ENCODE results near the gene SPDYA.
"Not testable (repeated sequence)": the region's sequence is repeated elsewhere in the genome, so short reads cannot be mapped to it uniquely, and the experiment has no call there.

SPDYA gene

DNA sequence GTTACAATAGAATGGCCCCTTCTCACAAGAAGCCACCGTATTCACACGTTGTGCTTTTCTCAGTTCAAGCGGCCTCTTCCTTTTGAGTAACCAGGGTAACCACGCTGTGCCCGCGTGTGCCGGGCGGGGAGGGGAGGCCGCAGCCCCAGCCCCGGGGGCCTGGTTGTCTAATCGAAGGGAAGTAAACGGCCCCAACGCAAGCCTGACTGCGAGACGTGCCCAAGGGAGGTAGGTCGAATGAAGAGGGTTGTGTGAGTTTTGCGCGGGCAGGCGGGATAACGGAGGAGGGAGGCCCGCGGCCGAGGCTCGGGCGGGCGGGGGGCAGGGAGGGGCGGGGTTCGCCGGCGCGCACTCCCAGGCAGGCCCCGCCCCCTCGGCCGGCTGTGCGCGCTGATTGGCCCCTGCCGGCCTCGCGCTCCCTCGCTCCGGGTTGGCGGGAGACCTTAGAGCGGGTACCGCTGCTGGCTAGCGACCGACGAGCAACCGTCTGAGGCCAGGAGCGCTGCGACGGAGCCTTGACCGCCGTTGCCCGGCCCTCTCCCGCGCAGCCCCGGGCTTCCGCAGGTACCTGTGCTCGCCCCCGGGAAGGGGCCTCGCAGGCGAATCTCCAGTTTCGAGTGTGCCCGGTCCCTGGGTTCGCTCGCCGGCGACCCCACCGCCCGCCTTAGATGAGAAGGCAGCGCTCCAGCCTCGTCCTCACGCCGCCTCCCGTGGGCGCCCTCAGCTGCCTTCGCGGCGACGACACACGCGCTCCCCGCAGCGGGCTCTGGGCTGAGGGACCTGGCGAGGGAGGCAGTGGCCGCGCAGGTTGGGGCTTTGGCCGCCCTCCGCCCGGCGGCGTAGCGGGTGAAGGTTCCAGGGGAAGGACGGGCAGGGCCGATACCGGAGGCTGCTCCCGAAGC is at the start of gene SPDYA:
Gene SPDYA, plus strand, starts transcription at position 451 of the 902 bp plus-strand sequence. CDS start 5,181 bp downstream, outside the sequence.
- peak; percentile 94 for DNase-seq (ENCODE audit: low spot score)

- no peak for DNase-seq (ENCODE audit: low spot score)
Measured at GRCh38 chr2:28761420-28761819, 49.2 kb upstream of the SPDYA start.

- peak; percentile 34 for DNase-seq (ENCODE audit: low spot score)
Measured at GRCh38 chr2:28764909-28765711, 45.5 kb upstream of the SPDYA start.

DNA sequence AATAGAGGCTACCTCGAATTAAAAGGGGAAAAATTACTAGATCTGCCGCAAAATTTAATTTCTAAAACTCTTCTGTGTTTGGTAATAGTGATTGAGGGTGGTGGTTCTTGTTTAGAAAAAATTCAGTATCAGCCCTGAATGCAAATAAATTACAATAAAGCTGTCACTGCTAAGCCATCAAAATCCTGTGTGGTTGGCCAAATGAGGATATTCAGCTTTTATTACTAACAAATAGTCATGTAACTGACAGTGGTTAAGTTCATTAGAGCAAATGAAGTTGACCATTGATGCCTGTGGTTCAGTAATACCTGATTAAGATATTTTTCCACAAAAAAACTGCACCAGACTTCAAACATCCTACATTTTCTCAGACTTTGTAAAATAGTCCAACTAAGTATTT is 44.6 kb upstream of the SPDYA start:
- DNase-seq (ENCODE audit: low spot score): no peak

DNA sequence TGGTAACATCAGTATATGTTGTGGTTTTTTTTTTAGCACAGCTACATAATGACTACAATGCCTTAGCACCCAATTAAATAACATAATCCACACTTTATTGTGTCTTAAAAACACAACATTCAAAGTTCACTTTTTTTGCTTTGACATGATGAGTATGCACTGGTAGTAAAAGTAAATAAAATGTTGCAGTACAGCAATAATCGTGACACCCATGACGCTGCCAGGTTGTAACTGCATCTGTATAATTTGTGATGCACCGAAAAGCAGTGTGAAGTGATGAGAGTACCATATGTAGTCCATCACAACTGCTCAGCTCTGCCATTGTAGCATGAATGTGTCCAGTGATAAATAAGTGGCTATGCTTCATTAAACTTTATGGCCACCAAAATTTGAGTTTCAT is 43.3 kb upstream of the SPDYA start:
- DNase-seq (ENCODE audit: low spot score): no peak

DNA sequence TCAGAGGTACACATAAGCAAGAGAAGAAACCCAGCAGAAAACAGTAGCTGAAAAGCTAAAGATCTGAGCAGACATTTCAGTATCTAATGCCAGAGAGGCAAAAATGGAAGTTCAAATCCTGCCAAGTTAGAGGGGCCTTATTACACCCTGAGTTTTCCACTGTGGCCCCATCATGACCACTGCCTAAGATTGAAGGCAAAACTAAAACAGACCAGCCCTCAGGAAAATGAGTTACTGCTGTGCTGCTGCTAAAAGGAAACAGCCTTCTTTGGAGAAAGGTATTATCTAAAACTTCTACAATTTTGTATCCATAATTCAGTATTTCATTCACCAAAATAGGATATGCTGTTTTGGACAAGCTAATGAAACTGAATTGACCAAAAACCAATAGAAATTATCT is 42.2 kb upstream of the SPDYA start:
- DNase-seq (ENCODE audit: low spot score): no peak

DNA sequence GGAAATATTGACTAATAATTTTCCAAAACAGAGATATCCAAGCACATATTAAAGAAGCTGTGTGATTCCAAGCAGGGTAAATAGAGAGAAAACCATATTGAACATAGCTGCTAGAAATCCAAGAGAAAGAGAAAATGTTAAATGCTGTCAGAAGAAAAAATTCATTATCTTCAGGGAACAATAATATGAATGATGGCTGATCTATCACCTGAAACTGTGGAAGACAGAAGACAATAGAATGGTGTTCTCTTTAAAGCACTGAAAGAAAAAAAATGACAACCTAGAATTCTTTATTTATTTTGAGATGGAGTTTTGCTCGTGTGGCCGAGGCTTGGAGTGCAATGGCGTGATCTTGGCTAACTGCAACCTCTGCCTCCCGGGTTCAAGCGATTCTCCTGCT is 41.7 kb upstream of the SPDYA start:
- DNase-seq (ENCODE audit: low spot score): no peak

GRCh38 chr2:28772351-28772750 is 38.3 kb upstream of the SPDYA start:
- no peak for DNase-seq (ENCODE audit: low spot score)

DNA sequence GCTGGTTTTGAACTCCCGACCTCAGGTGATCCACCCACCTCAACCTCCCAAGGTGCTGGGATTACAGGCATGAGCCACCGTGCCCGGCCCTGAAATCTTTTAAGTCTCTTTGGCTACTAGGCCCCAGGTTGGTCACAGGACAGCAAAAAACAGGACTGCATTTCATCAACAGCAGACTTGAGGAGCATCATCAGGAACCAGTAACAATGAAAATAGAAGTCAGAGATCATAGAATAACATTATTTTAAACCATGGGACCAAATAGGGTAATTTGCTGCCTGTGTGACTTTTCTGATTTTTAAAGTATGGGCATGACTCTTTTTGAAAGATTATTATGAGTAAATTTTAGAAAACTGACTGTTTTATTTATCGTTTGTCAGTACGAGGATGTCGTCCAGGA is 34.2 kb upstream of the SPDYA start:
- DNase-seq (ENCODE audit: low spot score): no peak

DNA sequence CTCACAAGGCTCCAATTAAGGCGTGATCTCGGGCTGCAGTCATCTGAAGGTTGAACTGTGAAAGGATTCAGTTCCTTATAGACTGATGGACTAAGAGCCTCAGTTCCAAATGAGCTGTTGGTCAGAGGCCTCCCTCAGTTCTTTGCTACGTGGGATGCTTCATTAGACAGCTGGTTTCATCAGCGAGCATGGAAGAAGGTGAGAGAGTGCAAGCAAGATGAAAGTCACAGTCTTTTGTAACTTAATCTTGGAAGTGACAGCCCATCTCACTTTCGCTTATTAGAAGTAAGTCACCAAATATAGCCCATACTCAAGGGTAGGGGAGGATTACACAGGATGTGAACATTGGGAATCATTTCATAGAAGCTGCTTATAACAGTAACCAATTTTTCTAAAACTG is 32.2 kb upstream of the SPDYA start:
- no peak for DNase-seq (ENCODE audit: low spot score)

DNA sequence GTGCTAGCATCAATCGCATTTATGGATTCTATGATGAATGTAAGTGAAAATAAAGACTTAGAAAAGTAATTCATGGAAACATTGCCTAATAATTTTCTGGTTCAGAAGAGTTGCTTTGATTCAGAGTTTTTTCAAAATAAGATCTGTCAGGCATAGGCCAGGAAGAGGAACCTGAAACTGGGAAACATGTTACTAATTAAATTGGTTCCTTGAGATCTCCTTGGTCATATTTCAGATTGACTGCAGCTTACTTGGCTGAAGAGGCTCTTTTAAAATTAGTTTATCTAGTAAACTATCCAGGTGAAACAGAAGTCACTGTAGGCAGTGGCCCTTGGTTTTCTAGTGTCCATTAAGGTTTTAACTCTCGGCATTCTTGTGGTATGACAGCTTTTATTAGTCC is 31.6 kb upstream of the SPDYA start:
- no peak for DNase-seq (ENCODE audit: low spot score)

- DNase-seq (ENCODE audit: low spot score): no peak
Measured at GRCh38 chr2:28780496-28780895, 30.1 kb upstream of the SPDYA start.

DNA sequence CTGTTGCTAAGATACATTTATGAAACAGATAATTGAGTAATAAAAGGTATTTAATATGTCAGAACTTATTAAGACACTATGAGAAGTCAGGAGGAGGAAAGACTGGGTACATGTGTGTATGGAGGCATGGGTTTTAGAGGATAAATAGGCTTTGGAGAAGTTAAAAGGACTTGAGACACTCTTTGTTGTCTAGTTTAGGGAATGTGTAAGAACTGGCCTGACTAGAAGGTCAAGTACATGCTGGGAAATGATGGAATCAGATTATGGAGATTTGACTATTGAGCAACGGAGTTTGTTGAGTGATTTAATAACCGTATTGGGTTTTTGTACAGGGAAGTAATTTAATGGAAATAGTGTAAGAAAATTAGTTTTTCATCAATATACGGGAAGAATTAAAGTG is 28.2 kb upstream of the SPDYA start:
- DNase-seq (ENCODE audit: low spot score): no peak

DNA sequence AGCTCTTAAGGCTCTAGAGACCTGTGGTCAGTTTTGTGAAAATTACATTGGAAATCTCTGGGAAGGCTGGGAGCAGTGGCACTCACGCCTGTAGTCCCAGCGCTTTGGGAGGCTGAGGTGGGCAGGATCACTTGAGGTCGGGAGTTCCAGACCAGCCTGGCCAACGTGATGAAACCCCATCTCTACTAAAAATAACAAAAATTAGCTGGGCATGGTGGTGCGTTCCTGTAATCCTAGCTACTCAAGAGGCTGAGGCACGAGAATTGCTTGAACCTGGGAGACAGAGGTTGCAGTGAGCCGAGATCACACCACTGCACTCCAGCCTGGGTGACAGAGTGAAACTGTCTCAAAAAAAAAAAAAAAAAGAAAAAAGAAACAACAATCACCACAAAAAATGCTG is 26.1 kb upstream of the SPDYA start:
- not testable (repeated sequence) for DNase-seq (ENCODE audit: low spot score)

DNA sequence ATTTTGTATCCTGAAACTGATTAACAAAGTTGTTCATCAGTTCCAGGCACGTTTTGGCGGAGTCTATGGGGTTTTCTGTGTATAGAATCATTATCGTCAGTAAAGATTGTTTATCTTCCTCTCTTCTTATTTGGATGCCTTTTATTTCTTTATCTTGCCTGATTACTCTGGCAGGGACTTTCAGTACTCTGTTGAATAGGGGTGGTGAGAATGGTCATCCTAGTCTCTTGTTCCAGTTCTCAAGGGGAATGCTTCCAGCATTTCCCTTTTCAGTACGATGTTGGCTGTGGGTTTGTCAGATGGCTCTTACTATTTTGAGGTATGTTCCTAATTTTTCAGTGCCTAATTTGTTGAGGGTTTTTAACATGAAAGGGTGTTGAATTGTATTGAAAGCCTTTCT is 14.0 kb upstream of the SPDYA start:
- no peak for DNase-seq (ENCODE audit: low spot score)

GRCh38 chr2:28801726-28802125 is 8.9 kb upstream of the SPDYA start:
- no peak for DNase-seq (ENCODE audit: low spot score)

- DNase-seq (ENCODE audit: low spot score): peak; percentile 10
Measured at GRCh38 chr2:28802975-28803429, 7.6 kb upstream of the SPDYA start.

DNA sequence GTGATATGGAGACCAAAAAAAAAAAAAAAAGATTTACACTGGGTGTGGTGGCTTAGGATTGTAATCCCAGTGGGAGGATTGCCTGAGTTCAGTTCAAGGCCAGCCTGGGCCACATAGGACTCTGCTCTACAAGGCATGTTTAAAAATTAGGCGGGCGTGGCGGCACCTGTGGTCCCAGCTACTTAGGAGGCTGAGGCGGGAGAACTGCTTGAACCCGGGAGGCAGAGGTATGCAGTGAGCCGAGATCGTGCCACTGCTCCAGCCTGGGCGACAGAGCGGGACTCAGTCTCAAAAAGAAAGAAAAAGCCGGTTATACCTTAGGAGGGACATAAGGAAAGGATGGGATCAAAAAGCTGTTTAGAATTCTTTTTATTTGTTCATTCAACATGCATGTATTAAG is 707 bp upstream of the SPDYA start:
- DNase-seq (ENCODE audit: low spot score): no peak

DNA sequence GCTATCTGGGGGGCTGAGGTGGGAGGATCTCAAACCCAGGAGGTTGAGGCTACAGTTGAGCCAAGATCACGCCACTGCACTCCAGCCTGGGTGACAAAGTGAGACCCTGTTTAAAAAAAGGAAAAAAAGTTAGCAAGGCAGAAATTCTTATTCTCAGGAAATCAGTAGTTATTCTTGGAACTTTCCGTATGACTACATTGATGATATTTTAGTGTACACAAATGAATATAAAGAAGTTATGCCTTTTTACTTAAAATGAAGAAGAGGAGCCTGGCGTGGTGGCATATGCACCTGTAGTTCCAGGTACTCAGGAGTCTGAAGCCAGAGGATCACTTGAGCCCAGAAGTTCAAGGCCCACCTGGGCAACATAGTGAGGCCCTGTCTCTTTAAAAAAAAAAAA is 7.4 kb downstream of the SPDYA start:
- no peak for DNase-seq (ENCODE audit: low spot score)

- peak; percentile 62 for DNase-seq (ENCODE audit: low spot score)
Measured at GRCh38 chr2:28821295-28821958, 10.8 kb downstream of the SPDYA start.

DNA sequence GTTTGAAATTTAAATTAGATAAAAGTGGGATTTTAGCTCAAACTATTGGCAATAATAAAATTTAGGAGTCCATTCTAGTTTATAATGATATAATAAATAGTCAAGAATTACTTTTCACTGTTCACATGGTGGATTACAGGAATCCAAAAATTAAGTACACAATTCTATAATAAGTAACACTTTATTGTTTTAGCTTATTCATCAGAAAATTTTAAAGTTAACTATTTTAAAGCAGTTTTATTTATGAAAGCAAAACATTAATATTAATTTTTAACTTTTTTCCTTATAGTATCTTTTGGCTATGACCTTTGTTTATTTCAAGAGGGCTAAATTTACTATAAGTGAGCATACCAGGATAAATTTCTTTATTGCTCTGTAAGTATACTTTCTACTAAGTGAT is 11.4 kb downstream of the SPDYA start:
- no peak for DNase-seq (ENCODE audit: low spot score)

DNA sequence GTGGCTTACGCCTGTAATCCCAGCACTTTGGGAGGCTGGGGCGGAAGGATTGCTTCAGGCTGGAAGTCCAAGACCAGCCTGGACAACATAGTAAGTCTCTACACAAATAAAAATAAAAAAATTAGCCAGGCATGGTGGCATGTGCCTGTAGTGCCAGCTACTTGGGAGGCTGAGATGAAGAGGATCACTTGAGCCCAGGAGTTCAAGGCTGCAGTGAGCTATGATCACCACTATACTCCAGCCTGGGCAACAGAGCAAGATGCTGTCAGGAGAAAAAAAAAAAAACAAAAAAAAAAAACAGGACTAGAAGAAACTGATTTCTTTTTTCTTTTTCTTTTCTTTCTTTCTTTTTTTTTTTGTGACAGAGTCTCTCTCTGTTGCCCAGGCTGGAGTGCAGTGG is 13.6 kb downstream of the SPDYA start:
- no peak for DNase-seq (ENCODE audit: low spot score)

GRCh38 chr2:28824870-28825269 is 14.2 kb downstream of the SPDYA start:
- DNase-seq (ENCODE audit: low spot score): no peak

Measured in GM03348 (cell line).